WTC11 (cell line): ENCODE results near the gene TMEM145.

ENCODE experiments used
- ATF6 ChIP-seq: sonication (generic); formaldehyde crosslinking; IDR thresholded peaks from 2 replicates; pipeline ENCODE4 v1.8.1; 2023; ENCODE audit warnings: mild to moderate bottlenecking, missing genetic modification reagents
- CDX4 ChIP-seq: fragments of 250-450 bp; sonication (Bioruptor Pico); IDR thresholded peaks from 2 replicates; pipeline ENCODE4 v1.9.0; 2021; ENCODE audit warnings: moderate library complexity, mild to moderate bottlenecking, inconsistent platforms, borderline replicate concordance
- CREB1 ChIP-seq: sonication (generic); formaldehyde crosslinking; IDR thresholded peaks from 2 replicates; pipeline ENCODE4 v1.8.0; 2023; ENCODE audit warnings: mild to moderate bottlenecking, missing genetic modification reagents
- CTCF ChIP-seq: fragments of 200-600 bp; IDR thresholded peaks from 2 replicates; pipeline ENCODE4 v1.8.0; 2022; ENCODE audit warnings: antibody characterized with exemption
- FOXJ3 ChIP-seq: sonication (generic); formaldehyde crosslinking; IDR thresholded peaks from 2 replicates; pipeline ENCODE4 v1.9.0; 2021; ENCODE audit warnings: missing genetic modification reagents, mild to moderate bottlenecking, borderline replicate concordance
- MXD4 ChIP-seq: fragments of 250-450 bp; sonication (Bioruptor Pico); IDR thresholded peaks from 2 replicates; pipeline ENCODE4 v1.8.0; 2021; ENCODE audit warnings: mild to moderate bottlenecking, moderate library complexity, borderline replicate concordance
- NR1H2 ChIP-seq: sonication (generic); formaldehyde crosslinking; IDR thresholded peaks from 2 replicates; pipeline ENCODE4 v1.9.0; 2021; ENCODE audit warnings: mild to moderate bottlenecking, moderate library complexity, missing genetic modification reagents
- NR3C1 ChIP-seq: sonication (generic); formaldehyde crosslinking; conservative IDR thresholded peaks from 2 replicates; pipeline ENCODE4 v1.8.1; 2023; ENCODE audit warnings: low read depth, mild to moderate bottlenecking, missing genetic modification reagents
- PRRX2 ChIP-seq: fragments of 250-450 bp; sonication (Bioruptor Pico); IDR thresholded peaks from 2 replicates; pipeline ENCODE4 v1.8.0; 2021; ENCODE audit warnings: mild to moderate bottlenecking
- SMAD4 ChIP-seq: sonication (generic); formaldehyde crosslinking; IDR thresholded peaks from 2 replicates; pipeline ENCODE4 v1.8.0; 2022; ENCODE audit warnings: mild to moderate bottlenecking, missing genetic modification reagents
- ZNF263 ChIP-seq: sonication (generic); formaldehyde crosslinking; IDR thresholded peaks from 2 replicates; pipeline ENCODE4 v1.8.1; 2022; ENCODE audit warnings: low read depth, mild to moderate bottlenecking, moderate library complexity, missing genetic modification reagents

GRCh38 chr19:42370068-42370520 lies 57.0 kb downstream of the TMEM145 start:
- no peak for TF ChIP-seq CTCF
- TF ChIP-seq ATF6: no peak
- TF ChIP-seq NR1H2: no peak
- no peak for TF ChIP-seq NR3C1 (CRISPR knock-in tag)
- TF ChIP-seq MXD4 (CRISPR knock-in tag): no peak
- TF ChIP-seq FOXJ3: no peak
- peak; percentile 77; the same call in 1 of the 2 replicates for TF ChIP-seq ZNF263 (CRISPR knock-in tag)
- no peak for TF ChIP-seq PRRX2
- TF ChIP-seq SMAD4: no peak
- TF ChIP-seq CDX4: no peak
- no peak for TF ChIP-seq CREB1 (CRISPR knock-in tag)
